Stimulated activated naive CD4-positive, alpha-beta T cell treated with Interleukin-2 at 50 U/mL for 16 hours (primary cell): Measurements from ENCODE around the gene PANX1.
"Not testable (repeated sequence)": the region's sequence is repeated elsewhere in the genome, so short reads cannot be mapped to it uniquely, and the experiment has no call there.

Experiments used
- DNase-seq: peaks from one replicate; lab custom pipeline; 2025; lab: John Stamatoyannopoulos, UW

PANX1 gene

GRCh38 chr11:94150056-94150455, 21.4 kb downstream of the PANX1 start:
- no peak for DNase-seq

GRCh38 chr11:94150704-94151685, 22.4 kb downstream of the PANX1 start:
- DNase-seq, result no peak

- DNase-seq, result peak; percentile 11
Observed at GRCh38 chr11:94151903-94152677, 23.4 kb downstream of the PANX1 start.

GRCh38 chr11:94152678-94153065, 24.0 kb downstream of the PANX1 start:
- no peak for DNase-seq

GRCh38 chr11:94153320-94153719, 24.7 kb downstream of the PANX1 start:
- DNase-seq, result no peak

GRCh38 chr11:94154095-94154856, 25.6 kb downstream of the PANX1 start:
- no peak for DNase-seq

GRCh38 chr11:94157339-94157738, 28.7 kb downstream of the PANX1 start:
- not testable (repeated sequence) for DNase-seq

GRCh38 chr11:94168882-94169281, 40.2 kb downstream of the PANX1 start:
- no peak for DNase-seq

GRCh38 chr11:94169516-94169915, 40.9 kb downstream of the PANX1 start:
- DNase-seq, result no peak

GRCh38 chr11:94169930-94170545, 41.4 kb downstream of the PANX1 start:
- no peak for DNase-seq

- no peak for DNase-seq
Observed at GRCh38 chr11:94170953-94171352, 42.3 kb downstream of the PANX1 start.

- peak; percentile 11 for DNase-seq
Observed at GRCh38 chr11:94171693-94172440, 43.2 kb downstream of the PANX1 start.

GRCh38 chr11:94175535-94175934, 46.9 kb downstream of the PANX1 start:
- no peak for DNase-seq

GRCh38 chr11:94178331-94178730, 49.7 kb downstream of the PANX1 start:
- no peak for DNase-seq

GRCh38 chr11:94179696-94180095, 51.1 kb downstream of the PANX1 start:
- no peak for DNase-seq

GRCh38 chr11:94181526-94181925, 52.9 kb downstream of the PANX1 start:
- DNase-seq, result no peak

- DNase-seq, result no peak
Observed at GRCh38 chr11:94181943-94182342, 53.3 kb downstream of the PANX1 start.

GRCh38 chr11:94183251-94183885, 54.7 kb downstream of the PANX1 start:
- DNase-seq, result no peak

GRCh38 chr11:94183886-94184264, 55.2 kb downstream of the PANX1 start:
- no peak for DNase-seq

GRCh38 chr11:94184362-94184761, 55.7 kb downstream of the PANX1 start:
- DNase-seq, result no peak

- no peak for DNase-seq
Observed at GRCh38 chr11:94184846-94185245, 56.2 kb downstream of the PANX1 start.
